Trophoblast cell (in vitro differentiated cells and primary cell): ENCODE measurements around the gene ELAVL1.

Source experiments
- DNase-seq, 2 donors: peaks; one replicate each; pipeline ENCODE4 v3.0.0-alpha.2; 2016
- H2AFZ ChIP-seq: 2 replicates; pipeline ENCODE4 v1.6.1; 2013; ENCODE audit warnings: low read length, moderate library complexity, mild to moderate bottlenecking; ENCODE audit not compliant: insufficient read depth, poor library complexity
- H2AK5ac ChIP-seq: 2 replicates; pipeline ENCODE4 v1.6.1; 2013; ENCODE audit warnings: mild to moderate bottlenecking, low read length
- H2BK120ac ChIP-seq: 2 replicates; pipeline ENCODE4 v1.6.1; 2013; ENCODE audit warnings: low read length, mild to moderate bottlenecking, moderate library complexity; ENCODE audit not compliant: insufficient read depth, poor library complexity
- H2BK12ac ChIP-seq: 2 replicates; pipeline ENCODE4 v1.6.1; 2013; ENCODE audit warnings: mild to moderate bottlenecking, low read length, moderate library complexity
- H2BK5ac ChIP-seq: 2 replicates; pipeline ENCODE4 v1.6.1; 2013; ENCODE audit warnings: low read length, low read depth, moderate library complexity, mild to moderate bottlenecking; ENCODE audit not compliant: poor library complexity
- H3K14ac ChIP-seq: 2 replicates; pipeline ENCODE4 v1.6.1; 2013; ENCODE audit warnings: mild to moderate bottlenecking, low read length
- H3K18ac ChIP-seq: 2 replicates; pipeline ENCODE4 v1.6.1; 2013; ENCODE audit warnings: mild to moderate bottlenecking, low read length
- H3K23ac ChIP-seq: 2 replicates; pipeline ENCODE4 v1.6.1; 2013; ENCODE audit warnings: low read length
- H3K27ac ChIP-seq: 2 replicates; pipeline ENCODE4 v1.5.1; 2013; ENCODE audit warnings: low read depth, mild to moderate bottlenecking, inconsistent platforms, low read length, moderate library complexity
- H3K27me3 ChIP-seq: 2 replicates; pipeline ENCODE4 v1.6.1; 2013; ENCODE audit warnings: inconsistent platforms, mild to moderate bottlenecking, low read length, moderate library complexity; ENCODE audit not compliant: insufficient read depth
- H3K36me3 ChIP-seq, 2 experiments: 1 replicate in 1 of 2; 2 replicates in 1 of 2; pipeline ENCODE4 v1.6.1; 2013; ENCODE audit warnings: low read length in 2 of 2, mild to moderate bottlenecking in 2 of 2, moderate library complexity in 1 of 2; ENCODE audit not compliant: insufficient read depth in 2 of 2, control insufficient read depth in 1 of 2
- H3K4ac ChIP-seq: 2 replicates; pipeline ENCODE4 v1.6.1; 2013; ENCODE audit warnings: low read depth, mild to moderate bottlenecking, low read length, moderate library complexity
- H3K4me1 ChIP-seq, 2 experiments: 1 replicate in 1 of 2; 2 replicates in 1 of 2; pipeline ENCODE4 v1.6.1; 2013; ENCODE audit warnings: low read length in 2 of 2, mild to moderate bottlenecking in 2 of 2, moderate library complexity in 1 of 2; ENCODE audit not compliant: insufficient read depth in 2 of 2, control insufficient read depth in 1 of 2
- H3K4me2 ChIP-seq: 2 replicates; pipeline ENCODE4 v1.6.1; 2013; ENCODE audit warnings: inconsistent platforms, mild to moderate bottlenecking, low read length, moderate library complexity
- H3K4me3 ChIP-seq: 2 replicates; pipeline ENCODE4 v1.5.1; 2013; ENCODE audit warnings: mild to moderate bottlenecking, low read depth, low read length, inconsistent platforms
- H3K79me1 ChIP-seq: one replicate; pipeline ENCODE4 v1.6.1; 2013; ENCODE audit warnings: low read length
- H3K79me2 ChIP-seq: 2 replicates; pipeline ENCODE4 v1.6.1; 2013; ENCODE audit warnings: low read length, mild to moderate bottlenecking; ENCODE audit not compliant: control insufficient read depth, insufficient read depth, poor library complexity
- H3K9ac ChIP-seq: 2 replicates; pipeline ENCODE4 v1.6.1; 2013; ENCODE audit warnings: mild to moderate bottlenecking, low read length
- H3K9me3 ChIP-seq: 2 replicates; pipeline ENCODE4 v1.6.1; 2013; ENCODE audit warnings: low read depth, mild to moderate bottlenecking, control low read depth, inconsistent platforms, low read length; ENCODE audit not compliant: insufficient read depth
- H4K12ac ChIP-seq: 2 replicates; pipeline ENCODE4 v1.6.1; 2013; ENCODE audit warnings: low read depth, mild to moderate bottlenecking, low read length, moderate library complexity
- H4K8ac ChIP-seq: 2 replicates; pipeline ENCODE4 v1.6.1; 2013; ENCODE audit warnings: low read depth, mild to moderate bottlenecking, low read length, moderate library complexity
- H4K91ac ChIP-seq: one replicate; pipeline ENCODE4 v1.6.1; 2013; ENCODE audit warnings: low read depth, mild to moderate bottlenecking, low read length, moderate library complexity
- WGBS: extraction: QIAGEN DNeasy Blood & Tissue Kit; methylation state at CpG from one replicate; pipeline ENCODE4 v1.1.7; 2013; ENCODE audit warnings: missing lambda C conversion rate; ENCODE audit not compliant: insufficient read length, insufficient coverage; ENCODE audit errors: extremely low coverage; 5-methylcytosine and 5-hydroxymethylcytosine counted together

Gene ELAVL1

DNA sequence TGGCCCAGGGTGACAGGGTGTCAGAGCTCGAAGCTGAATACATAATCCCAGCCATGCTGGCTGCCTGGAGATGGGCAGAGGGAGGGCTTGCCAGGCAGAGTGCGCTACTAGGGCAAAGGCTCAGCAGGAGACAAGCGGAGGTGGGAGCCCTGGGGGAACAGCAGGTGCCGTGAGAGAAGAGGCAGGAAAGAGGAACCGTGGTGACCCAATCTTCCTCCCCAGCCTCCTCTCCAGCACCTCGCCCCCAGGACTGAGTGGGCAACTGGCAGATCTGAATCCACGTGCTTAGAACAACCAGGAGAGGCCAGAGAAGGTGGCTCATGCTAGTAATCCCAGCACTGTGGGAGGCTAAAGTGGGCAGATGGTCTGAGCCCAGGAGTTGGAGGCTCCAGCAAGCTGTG lies 36.1 kb upstream of the ELAVL1 start:
- no peak overlapping the region for H3K23ac ChIP-seq
- H4K12ac ChIP-seq, result no peak overlapping the region
- H3K79me2 ChIP-seq, result no peaks in the 10 kb centered on the region
- no peak overlapping the region for H2BK5ac ChIP-seq
- no peak overlapping the region for H4K8ac ChIP-seq
- no peak overlapping the region for H2AFZ ChIP-seq
- no peak overlapping the region for H3K27ac ChIP-seq
- no peaks in the 10 kb centered on the region for H3K4me1 ChIP-seq
- no peak overlapping the region for H2BK12ac ChIP-seq
- H3K9me3 ChIP-seq, result peaks cover 5% of the 10 kb centered on the region
- no peak overlapping the region for H3K4ac ChIP-seq
- no peak overlapping the region for H4K91ac ChIP-seq
- WGBS, result no CpG with 5 or more reads among the region's 7 CpGs
- H3K18ac ChIP-seq, result no peak overlapping the region
- no peaks in the 10 kb centered on the region for H3K36me3 ChIP-seq
- no peaks in the 10 kb centered on the region for H3K27me3 ChIP-seq
- H3K79me1 ChIP-seq, result no peaks in the 10 kb centered on the region
- H2BK120ac ChIP-seq, result no peak overlapping the region
- H2AK5ac ChIP-seq, result no peak overlapping the region
- no peak overlapping the region for H3K4me3 ChIP-seq
- H3K4me2 ChIP-seq, result no peak overlapping the region
- H3K14ac ChIP-seq, result no peak overlapping the region
- no peak for DNase-seq
- H3K9ac ChIP-seq, result no peak overlapping the region

DNA sequence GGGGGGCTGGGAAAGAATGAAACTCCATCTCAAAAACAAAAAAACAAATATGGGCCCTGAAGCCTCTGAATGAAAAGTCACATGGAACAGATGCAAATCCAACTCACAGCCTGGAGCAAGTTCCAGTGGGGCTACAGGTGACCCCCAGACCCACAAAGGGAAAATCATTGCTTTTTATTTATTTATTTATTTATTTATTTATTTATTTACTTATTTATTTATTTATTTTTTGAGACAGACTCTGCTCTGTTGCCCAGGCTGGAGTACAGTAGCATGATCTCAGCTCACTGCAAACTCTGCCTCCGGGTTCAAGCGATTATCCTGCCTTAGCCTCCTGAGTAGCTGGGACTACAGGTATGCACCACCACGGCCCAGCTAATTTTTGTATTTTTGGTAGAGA lies 33.8 kb upstream of the ELAVL1 start:
- no peak overlapping the region for H4K8ac ChIP-seq
- no peaks in the 10 kb centered on the region for H3K79me2 ChIP-seq
- H3K9me3 ChIP-seq, result peaks cover 4% of the 10 kb centered on the region
- no peak overlapping the region for H3K23ac ChIP-seq
- H3K9ac ChIP-seq, result no peak overlapping the region
- no CpG with 5 or more reads among the region's 3 CpGs for WGBS
- H3K14ac ChIP-seq, result no peak overlapping the region
- no peak overlapping the region for H4K91ac ChIP-seq
- no peak overlapping the region for H2BK5ac ChIP-seq
- no peak overlapping the region for H2AK5ac ChIP-seq
- no peak for DNase-seq
- H3K4me1 ChIP-seq, result no peaks in the 10 kb centered on the region
- no peak overlapping the region for H3K4me2 ChIP-seq
- H3K36me3 ChIP-seq, result no peaks in the 10 kb centered on the region
- H4K12ac ChIP-seq, result no peak overlapping the region
- no peak overlapping the region for H3K18ac ChIP-seq
- H3K4me3 ChIP-seq, result no peak overlapping the region
- no peak overlapping the region for H3K4ac ChIP-seq
- H3K27me3 ChIP-seq, result no peaks in the 10 kb centered on the region
- no peak overlapping the region for H2BK120ac ChIP-seq
- no peak overlapping the region for H3K27ac ChIP-seq
- H3K79me1 ChIP-seq, result no peaks in the 10 kb centered on the region
- no peak overlapping the region for H2BK12ac ChIP-seq
- no peak overlapping the region for H2AFZ ChIP-seq

DNA sequence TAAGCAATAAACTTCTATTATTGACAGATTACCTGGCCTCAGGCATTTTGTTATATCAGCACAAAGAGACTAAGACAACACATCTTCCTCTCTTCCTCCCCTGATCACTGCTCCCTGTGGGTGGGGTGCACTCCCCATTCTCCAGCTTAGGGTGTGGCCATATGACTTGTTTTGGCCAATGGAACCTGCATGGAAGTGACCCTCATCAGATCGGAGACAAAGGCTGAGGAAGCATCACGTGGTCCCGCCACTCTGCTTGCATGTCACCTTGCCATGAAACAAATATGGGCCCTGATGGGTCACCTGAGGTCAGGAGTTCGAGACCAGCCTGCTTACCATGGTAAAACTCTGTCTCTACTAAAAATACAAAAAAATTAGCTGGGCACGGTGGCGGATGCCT lies 33.4 kb upstream of the ELAVL1 start:
- no peak overlapping the region for H3K4ac ChIP-seq
- H3K9ac ChIP-seq, result no peak overlapping the region
- H2AFZ ChIP-seq, result no peak overlapping the region
- H2BK12ac ChIP-seq, result no peak overlapping the region
- no peaks in the 10 kb centered on the region for H3K36me3 ChIP-seq
- peaks cover 2% of the 10 kb centered on the region for H3K9me3 ChIP-seq
- H4K12ac ChIP-seq, result no peak overlapping the region
- no peak overlapping the region for H3K23ac ChIP-seq
- no CpG with 5 or more reads among the region's 6 CpGs for WGBS
- H3K79me1 ChIP-seq, result no peaks in the 10 kb centered on the region
- H4K8ac ChIP-seq, result no peak overlapping the region
- H2BK120ac ChIP-seq, result no peak overlapping the region
- H4K91ac ChIP-seq, result no peak overlapping the region
- H2BK5ac ChIP-seq, result no peak overlapping the region
- no peak overlapping the region for H3K27ac ChIP-seq
- H3K4me2 ChIP-seq, result no peak overlapping the region
- no peak overlapping the region for H3K18ac ChIP-seq
- no peak overlapping the region for H2AK5ac ChIP-seq
- no peaks in the 10 kb centered on the region for H3K79me2 ChIP-seq
- H3K4me3 ChIP-seq, result no peak overlapping the region
- H3K14ac ChIP-seq, result no peak overlapping the region
- no peaks in the 10 kb centered on the region for H3K27me3 ChIP-seq
- H3K4me1 ChIP-seq, result peaks cover 0 to 2% of the 10 kb centered on the region in 2 experiments
- DNase-seq, result no peak

DNA sequence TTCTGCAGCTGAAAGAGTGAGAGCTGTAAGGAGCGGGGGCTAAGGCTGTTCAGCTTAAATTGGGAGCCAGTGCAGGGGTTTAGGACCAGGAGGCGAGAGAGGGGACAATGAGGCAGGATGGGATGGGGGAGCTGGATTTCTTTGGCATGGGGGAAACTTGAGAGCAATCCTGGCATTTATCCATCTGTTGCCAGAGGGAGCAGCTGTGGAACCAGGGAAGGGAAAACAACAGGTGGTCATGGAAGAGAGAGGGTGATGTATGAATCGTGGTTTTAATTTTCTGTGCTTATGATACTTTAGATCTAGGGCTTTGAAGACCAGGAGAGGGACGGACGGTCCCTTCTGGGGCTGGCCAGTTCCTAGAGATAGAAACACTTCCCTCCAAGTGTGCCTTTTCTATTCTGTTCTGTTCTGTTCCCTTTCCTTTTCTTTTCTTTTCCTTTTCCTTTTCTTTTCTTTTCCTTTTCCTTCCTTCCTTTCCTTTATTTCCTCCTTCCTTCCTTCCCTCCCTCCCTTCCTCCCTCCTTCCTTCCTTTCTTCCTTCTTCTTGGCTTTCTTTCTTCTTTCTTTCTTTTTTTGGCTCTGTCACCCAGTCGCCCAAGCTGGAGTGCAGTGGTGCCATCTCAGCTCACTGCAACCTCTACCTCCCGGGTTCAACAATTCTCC lies 31.1 kb upstream of the ELAVL1 start:
- H3K27me3 ChIP-seq, result no peaks in the 10 kb centered on the region
- no peaks in the 10 kb centered on the region for H3K79me1 ChIP-seq
- no peak overlapping the region for H3K23ac ChIP-seq
- H3K4me3 ChIP-seq, result no peak overlapping the region
- no peak overlapping the region for H3K18ac ChIP-seq
- H3K4me1 ChIP-seq, result peaks cover 0 to 10% of the 10 kb centered on the region in 2 experiments
- H4K12ac ChIP-seq, result no peak overlapping the region
- no peak overlapping the region for H2AK5ac ChIP-seq
- H3K14ac ChIP-seq, result no peak overlapping the region
- H4K8ac ChIP-seq, result no peak overlapping the region
- H3K27ac ChIP-seq, result no peak overlapping the region
- peaks cover 2% of the 10 kb centered on the region for H3K9me3 ChIP-seq
- no peak overlapping the region for H3K4ac ChIP-seq
- no peak overlapping the region for H2BK12ac ChIP-seq
- no peak overlapping the region for H3K9ac ChIP-seq
- no CpG with 5 or more reads among the region's 7 CpGs for WGBS
- no peak overlapping the region for H4K91ac ChIP-seq
- DNase-seq, result no peak
- no peak overlapping the region for H3K4me2 ChIP-seq
- H3K79me2 ChIP-seq, result no peaks in the 10 kb centered on the region
- no peaks in the 10 kb centered on the region for H3K36me3 ChIP-seq
- no peak overlapping the region for H2AFZ ChIP-seq
- H2BK120ac ChIP-seq, result no peak overlapping the region
- no peak overlapping the region for H2BK5ac ChIP-seq
